HepG2 (cell line): ENCODE results near the gene CUL5. TPM values are rescaled to one million over a fixed set of nuclear protein-coding genes. Genes with fewer than 3 reads are reported as not detected.
A peak's percentile ranks its signal among the peaks of the same experiment; 100 is the strongest.

Experiments used
- ARNTL ChIP-seq: sonication (generic); formaldehyde crosslinking; IDR thresholded peaks from 2 replicates; pipeline ENCODE4 v1.4.0; 2020; ENCODE audit warnings: mild to moderate bottlenecking, missing genetic modification reagents
- KAT7 ChIP-seq: IDR thresholded peaks from 2 replicates; pipeline ENCODE4 v1.6.1; 2018; ENCODE audit warnings: borderline replicate concordance, missing compliant biosample characterization
- ZBTB7A ChIP-seq: sonication (generic); formaldehyde crosslinking; IDR thresholded peaks from 2 replicates; pipeline ENCODE4 v1.8.0; 2022; ENCODE audit warnings: mild to moderate bottlenecking, missing genetic modification reagents
- polyA plus RNA-seq, 8 experiments: library from polyadenylated mRNA; depleted of rRNA in 3 of 8; stranded (reverse) in 7 of 8; unstranded in 1 of 8; fragments of >200 nt; fragmentation: Illumina TruSeq in 4 of 8; extraction: Trizol in 4 of 8; gene quantifications; 2 replicates each; pipeline versions ENCODE4 v1.2.1 to v1.2.3, GENCODE V29; 2011 to 2016; ENCODE audit warnings: low read depth in 4 of 8, missing spikeins in 1 of 8, mixed read lengths in 1 of 8; ENCODE audit not compliant: insufficient read depth in 1 of 8
- total RNA-seq, 5 experiments: library from RNA; depleted of rRNA; stranded (reverse); fragments of >200 nt; fragmentation: Illumina TruSeq; extraction: Trizol; gene quantifications; 2 replicates each; pipeline ENCODE4 v1.2.3, GENCODE V29; 2016; ENCODE audit warnings: low read depth in 1 of 5
- TF ChIP-seq, protein P1 (sequence below), 2 experiments: sonication (generic) in 1 of 2; formaldehyde crosslinking in 1 of 2; IDR thresholded peaks; 2 replicates each; pipeline versions ENCODE4 v1.4.0 to v1.6.1; 2016 to 2020; ENCODE audit warnings: borderline replicate concordance in 1 of 2, low read depth in 1 of 2, mild to moderate bottlenecking in 1 of 2, missing genetic modification reagents in 1 of 2
- TF ChIP-seq, protein P2 (sequence below): sonication (generic); formaldehyde crosslinking; IDR thresholded peaks from 2 replicates; pipeline ENCODE4 v1.4.0; 2020; ENCODE audit warnings: low read depth, mild to moderate bottlenecking, missing genetic modification reagents
- TF ChIP-seq, protein P3 (sequence below): sonication (generic); formaldehyde crosslinking; IDR thresholded peaks from 2 replicates; pipeline ENCODE4 v1.4.0; 2020; ENCODE audit warnings: missing genetic modification reagents, mild to moderate bottlenecking, borderline replicate concordance
- TF ChIP-seq, protein P4 (sequence below): sonication (generic); formaldehyde crosslinking; IDR thresholded peaks from 2 replicates; pipeline ENCODE4 v1.5.0; 2020; ENCODE audit warnings: mild to moderate bottlenecking, missing genetic modification reagents, borderline replicate concordance
- TF ChIP-seq, protein P5 (sequence below): sonication (generic); formaldehyde crosslinking; IDR thresholded peaks from 2 replicates; pipeline ENCODE4 v1.4.0; 2020; ENCODE audit warnings: low read depth, mild to moderate bottlenecking, missing genetic modification reagents
- TF ChIP-seq, protein P6 (sequence below): sonication (generic); formaldehyde crosslinking; IDR thresholded peaks from 2 replicates; pipeline ENCODE4 v1.4.0; 2020; ENCODE audit warnings: mild to moderate bottlenecking, missing genetic modification reagents

Gene CUL5
- total and polyA plus RNA-seq, 2 of the 13 experiments (the other 11 are each of a cell fraction or from before 2014, with no cell fraction given) = 7.0 to 24.7 TPM

DNA sequence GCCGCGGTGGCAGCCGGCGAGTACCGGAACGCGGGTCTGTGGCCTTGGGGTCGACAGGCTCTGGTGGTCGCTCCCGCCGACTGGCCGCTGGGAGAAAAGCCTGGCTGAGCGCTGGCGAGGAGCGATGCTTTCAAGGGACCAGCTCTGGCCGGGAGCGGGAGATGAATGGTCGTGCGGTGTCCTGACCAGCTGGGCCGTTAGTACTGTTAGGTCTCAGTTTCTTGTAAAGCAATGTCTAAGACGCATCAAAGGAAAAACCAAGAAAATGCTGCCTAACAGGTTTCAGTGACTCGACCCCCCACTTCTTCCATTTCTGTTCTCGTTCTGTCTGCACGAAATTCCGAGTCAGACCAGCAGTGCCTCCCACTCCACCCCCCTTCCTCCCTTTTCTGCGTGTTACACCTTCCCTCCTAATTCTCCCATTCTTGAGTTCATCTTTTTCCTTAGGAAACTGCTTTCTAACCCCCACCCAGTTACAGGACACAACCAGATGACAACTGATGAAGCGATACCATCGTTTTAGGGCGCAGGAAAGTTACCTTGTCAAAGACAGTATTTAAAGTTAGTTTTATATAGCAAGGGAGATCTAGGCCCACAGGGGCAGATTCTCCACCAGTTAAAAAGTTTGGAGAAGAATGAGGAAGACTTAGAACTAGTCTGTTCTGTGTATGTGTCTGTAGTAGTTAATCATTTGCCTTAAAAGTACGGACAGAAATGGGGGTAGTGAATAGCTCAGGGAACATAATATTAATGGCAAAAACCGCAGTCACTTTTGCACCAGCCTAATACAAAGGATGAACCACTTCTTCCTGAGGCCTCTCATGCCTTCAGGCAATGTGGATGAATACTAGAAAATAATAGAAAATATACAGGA lies 1.0 kb downstream of the CUL5 start (continued):
- TF ChIP-seq, protein P1, sequence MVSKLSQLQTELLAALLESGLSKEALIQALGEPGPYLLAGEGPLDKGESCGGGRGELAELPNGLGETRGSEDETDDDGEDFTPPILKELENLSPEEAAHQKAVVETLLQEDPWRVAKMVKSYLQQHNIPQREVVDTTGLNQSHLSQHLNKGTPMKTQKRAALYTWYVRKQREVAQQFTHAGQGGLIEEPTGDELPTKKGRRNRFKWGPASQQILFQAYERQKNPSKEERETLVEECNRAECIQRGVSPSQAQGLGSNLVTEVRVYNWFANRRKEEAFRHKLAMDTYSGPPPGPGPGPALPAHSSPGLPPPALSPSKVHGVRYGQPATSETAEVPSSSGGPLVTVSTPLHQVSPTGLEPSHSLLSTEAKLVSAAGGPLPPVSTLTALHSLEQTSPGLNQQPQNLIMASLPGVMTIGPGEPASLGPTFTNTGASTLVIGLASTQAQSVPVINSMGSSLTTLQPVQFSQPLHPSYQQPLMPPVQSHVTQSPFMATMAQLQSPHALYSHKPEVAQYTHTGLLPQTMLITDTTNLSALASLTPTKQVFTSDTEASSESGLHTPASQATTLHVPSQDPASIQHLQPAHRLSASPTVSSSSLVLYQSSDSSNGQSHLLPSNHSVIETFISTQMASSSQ (IDR thresholded peaks at IDR 0.05; ENCODE audit: low read depth) = 0 out of 2 replicates have a peak, but pooled peaks have one; percentile 26
- TF ChIP-seq, protein P1 (CRISPR knock-in tag; IDR thresholded peaks at IDR 0.05; ENCODE audit: borderline replicate concordance) = 0 out of 2 replicates have a peak, but pooled peaks have one; percentile 17
- TF ChIP-seq, protein P2, sequence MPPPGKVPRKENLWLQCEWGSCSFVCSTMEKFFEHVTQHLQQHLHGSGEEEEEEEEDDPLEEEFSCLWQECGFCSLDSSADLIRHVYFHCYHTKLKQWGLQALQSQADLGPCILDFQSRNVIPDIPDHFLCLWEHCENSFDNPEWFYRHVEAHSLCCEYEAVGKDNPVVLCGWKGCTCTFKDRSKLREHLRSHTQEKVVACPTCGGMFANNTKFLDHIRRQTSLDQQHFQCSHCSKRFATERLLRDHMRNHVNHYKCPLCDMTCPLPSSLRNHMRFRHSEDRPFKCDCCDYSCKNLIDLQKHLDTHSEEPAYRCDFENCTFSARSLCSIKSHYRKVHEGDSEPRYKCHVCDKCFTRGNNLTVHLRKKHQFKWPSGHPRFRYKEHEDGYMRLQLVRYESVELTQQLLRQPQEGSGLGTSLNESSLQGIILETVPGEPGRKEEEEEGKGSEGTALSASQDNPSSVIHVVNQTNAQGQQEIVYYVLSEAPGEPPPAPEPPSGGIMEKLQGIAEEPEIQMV = no peak
- TF ChIP-seq ZBTB7A = peak; percentile 78; the same call in 1 of the 2 replicates
- TF ChIP-seq, protein P3, sequence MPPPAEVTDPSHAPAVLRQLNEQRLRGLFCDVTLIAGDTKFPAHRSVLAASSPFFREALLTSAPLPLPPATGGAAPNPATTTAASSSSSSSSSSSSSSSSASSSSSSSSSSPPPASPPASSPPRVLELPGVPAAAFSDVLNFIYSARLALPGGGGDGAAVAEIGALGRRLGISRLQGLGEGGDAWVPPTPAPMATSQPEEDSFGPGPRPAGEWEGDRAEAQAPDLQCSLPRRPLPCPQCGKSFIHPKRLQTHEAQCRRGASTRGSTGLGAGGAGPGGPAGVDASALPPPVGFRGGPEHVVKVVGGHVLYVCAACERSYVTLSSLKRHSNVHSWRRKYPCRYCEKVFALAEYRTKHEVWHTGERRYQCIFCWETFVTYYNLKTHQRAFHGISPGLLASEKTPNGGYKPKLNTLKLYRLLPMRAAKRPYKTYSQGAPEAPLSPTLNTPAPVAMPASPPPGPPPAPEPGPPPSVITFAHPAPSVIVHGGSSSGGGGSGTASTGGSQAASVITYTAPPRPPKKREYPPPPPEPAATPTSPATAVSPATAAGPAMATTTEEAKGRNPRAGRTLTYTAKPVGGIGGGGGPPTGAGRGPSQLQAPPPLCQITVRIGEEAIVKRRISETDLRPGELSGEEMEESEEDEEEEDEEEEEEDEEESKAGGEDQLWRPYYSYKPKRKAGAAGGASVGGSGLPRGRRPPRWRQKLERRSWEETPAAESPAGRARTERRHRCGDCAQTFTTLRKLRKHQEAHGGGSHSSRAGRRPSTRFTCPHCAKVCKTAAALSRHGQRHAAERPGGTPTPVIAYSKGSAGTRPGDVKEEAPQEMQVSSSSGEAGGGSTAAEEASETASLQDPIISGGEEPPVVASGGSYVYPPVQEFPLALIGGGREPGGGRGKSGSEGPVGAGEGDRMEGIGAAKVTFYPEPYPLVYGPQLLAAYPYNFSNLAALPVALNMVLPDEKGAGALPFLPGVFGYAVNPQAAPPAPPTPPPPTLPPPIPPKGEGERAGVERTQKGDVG (CRISPR knock-in tag) = 0 out of 2 replicates have a peak, but pooled peaks have one; percentile 3
- TF ChIP-seq, protein P4, sequence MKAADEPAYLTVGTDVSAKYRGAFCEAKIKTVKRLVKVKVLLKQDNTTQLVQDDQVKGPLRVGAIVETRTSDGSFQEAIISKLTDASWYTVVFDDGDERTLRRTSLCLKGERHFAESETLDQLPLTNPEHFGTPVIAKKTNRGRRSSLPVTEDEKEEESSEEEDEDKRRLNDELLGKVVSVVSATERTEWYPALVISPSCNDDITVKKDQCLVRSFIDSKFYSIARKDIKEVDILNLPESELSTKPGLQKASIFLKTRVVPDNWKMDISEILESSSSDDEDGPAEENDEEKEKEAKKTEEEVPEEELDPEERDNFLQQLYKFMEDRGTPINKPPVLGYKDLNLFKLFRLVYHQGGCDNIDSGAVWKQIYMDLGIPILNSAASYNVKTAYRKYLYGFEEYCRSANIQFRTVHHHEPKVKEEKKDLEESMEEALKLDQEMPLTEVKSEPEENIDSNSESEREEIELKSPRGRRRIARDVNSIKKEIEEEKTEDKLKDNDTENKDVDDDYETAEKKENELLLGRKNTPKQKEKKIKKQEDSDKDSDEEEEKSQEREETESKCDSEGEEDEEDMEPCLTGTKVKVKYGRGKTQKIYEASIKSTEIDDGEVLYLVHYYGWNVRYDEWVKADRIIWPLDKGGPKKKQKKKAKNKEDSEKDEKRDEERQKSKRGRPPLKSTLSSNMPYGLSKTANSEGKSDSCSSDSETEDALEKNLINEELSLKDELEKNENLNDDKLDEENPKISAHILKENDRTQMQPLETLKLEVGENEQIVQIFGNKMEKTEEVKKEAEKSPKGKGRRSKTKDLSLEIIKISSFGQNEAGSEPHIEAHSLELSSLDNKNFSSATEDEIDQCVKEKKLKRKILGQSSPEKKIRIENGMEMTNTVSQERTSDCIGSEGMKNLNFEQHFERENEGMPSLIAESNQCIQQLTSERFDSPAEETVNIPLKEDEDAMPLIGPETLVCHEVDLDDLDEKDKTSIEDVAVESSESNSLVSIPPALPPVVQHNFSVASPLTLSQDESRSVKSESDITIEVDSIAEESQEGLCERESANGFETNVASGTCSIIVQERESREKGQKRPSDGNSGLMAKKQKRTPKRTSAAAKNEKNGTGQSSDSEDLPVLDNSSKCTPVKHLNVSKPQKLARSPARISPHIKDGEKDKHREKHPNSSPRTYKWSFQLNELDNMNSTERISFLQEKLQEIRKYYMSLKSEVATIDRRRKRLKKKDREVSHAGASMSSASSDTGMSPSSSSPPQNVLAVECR = peak; percentile 56; the same call in 1 of the 2 replicates
- no peak; the same call in 1 of the 2 replicates for TF ChIP-seq KAT7
- TF ChIP-seq, protein P5, sequence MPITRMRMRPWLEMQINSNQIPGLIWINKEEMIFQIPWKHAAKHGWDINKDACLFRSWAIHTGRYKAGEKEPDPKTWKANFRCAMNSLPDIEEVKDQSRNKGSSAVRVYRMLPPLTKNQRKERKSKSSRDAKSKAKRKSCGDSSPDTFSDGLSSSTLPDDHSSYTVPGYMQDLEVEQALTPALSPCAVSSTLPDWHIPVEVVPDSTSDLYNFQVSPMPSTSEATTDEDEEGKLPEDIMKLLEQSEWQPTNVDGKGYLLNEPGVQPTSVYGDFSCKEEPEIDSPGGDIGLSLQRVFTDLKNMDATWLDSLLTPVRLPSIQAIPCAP (CRISPR knock-in tag) = no peak
- no peak for TF ChIP-seq ARNTL (CRISPR knock-in tag)
- TF ChIP-seq, protein P6, sequence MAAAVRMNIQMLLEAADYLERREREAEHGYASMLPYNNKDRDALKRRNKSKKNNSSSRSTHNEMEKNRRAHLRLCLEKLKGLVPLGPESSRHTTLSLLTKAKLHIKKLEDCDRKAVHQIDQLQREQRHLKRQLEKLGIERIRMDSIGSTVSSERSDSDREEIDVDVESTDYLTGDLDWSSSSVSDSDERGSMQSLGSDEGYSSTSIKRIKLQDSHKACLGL (CRISPR knock-in tag) = no peak
